Fibroblast of lung (primary cell): ENCODE measurements around the gene ZNF516. TPM values are rescaled to one million over a fixed set of nuclear protein-coding genes. Genes with fewer than 3 reads are reported as not detected.

ENCODE experiments used
- DNase-seq, 2 donors: peaks; one replicate each; pipeline versions ENCODE4 v3.0.0 to v3.0.0-alpha.2; 2010; ENCODE audit warnings: low read depth in 2 of 2
- H2AFZ ChIP-seq: 2 replicates; pipeline ENCODE4 v1.5.1; 2012; ENCODE audit warnings: low read length, control low read depth, inconsistent platforms
- H3K27ac ChIP-seq: 2 replicates; pipeline ENCODE4 v1.5.1; 2011; ENCODE audit warnings: low read length, control low read depth; ENCODE audit not compliant: insufficient read depth
- H3K27me3 ChIP-seq: 2 replicates; pipeline ENCODE4 v1.5.1; 2011; ENCODE audit warnings: mild to moderate bottlenecking, low read length; ENCODE audit not compliant: control insufficient read depth, insufficient read depth
- H3K36me3 ChIP-seq: 2 replicates; pipeline ENCODE4 v1.5.1; 2011; ENCODE audit warnings: low read length; ENCODE audit not compliant: control insufficient read depth, insufficient read depth
- H3K4me1 ChIP-seq: 2 replicates; pipeline ENCODE4 v1.5.1; 2011; ENCODE audit warnings: low read length; ENCODE audit not compliant: control insufficient read depth, insufficient read depth; ENCODE audit errors: extremely low read depth
- H3K4me2 ChIP-seq: 2 replicates; pipeline ENCODE4 v1.5.1; 2011; ENCODE audit warnings: low read length, control low read depth; ENCODE audit not compliant: insufficient read depth; ENCODE audit errors: extremely low read depth
- H3K4me3 ChIP-seq, 4 experiments: fragments of 200-600 bp in 1 of 4; sonication (generic) in 1 of 4; replicated peaks in 1 of 4; 2 replicates each; pipeline ENCODE4 v1.5.1; 2011 to 2016; ENCODE audit warnings: low read length in 4 of 4, low read depth in 3 of 4, mild to moderate bottlenecking in 3 of 4, control low read depth in 2 of 4, inconsistent platforms in 1 of 4, mixed read lengths in 1 of 4; ENCODE audit not compliant: insufficient read depth in 1 of 4; ENCODE audit errors: control extremely low read depth in 1 of 4
- H3K79me2 ChIP-seq: 2 replicates; pipeline ENCODE4 v1.5.1; 2012; ENCODE audit warnings: mild to moderate bottlenecking, low read length, inconsistent platforms; ENCODE audit not compliant: control insufficient read depth, insufficient read depth
- H3K9ac ChIP-seq: 2 replicates; pipeline ENCODE4 v1.5.1; 2011; ENCODE audit warnings: mild to moderate bottlenecking, low read length, control low read depth; ENCODE audit not compliant: insufficient read depth
- H3K9me3 ChIP-seq: 2 replicates; pipeline ENCODE4 v1.5.1; 2012; ENCODE audit warnings: low read depth, low read length; ENCODE audit not compliant: control insufficient read depth, insufficient read depth
- H4K20me1 ChIP-seq: 2 replicates; pipeline ENCODE4 v1.5.1; 2011; ENCODE audit warnings: low read length; ENCODE audit not compliant: control insufficient read depth, insufficient read depth; ENCODE audit errors: extremely low read depth
- EZH2 ChIP-seq: IDR thresholded peaks from 2 replicates; pipeline ENCODE4 v1.5.1; 2012; ENCODE audit warnings: low read length, control low read depth, mild to moderate bottlenecking; ENCODE audit errors: missing control alignments
- polyA plus RNA-seq, 2 donors: library from polyadenylated mRNA; depleted of rRNA in 1 of 2; stranded (reverse) in 1 of 2; unstranded in 1 of 2; fragments of >200 nt; gene quantifications; 2 replicates each; pipeline ENCODE4 v1.2.1, GENCODE V29; 2011 to 2012; ENCODE audit warnings: missing spikeins in 1 of 2
- total RNA-seq: library from RNA; depleted of rRNA; stranded (reverse); fragments of >200 nt; gene quantifications from 2 replicates; pipeline ENCODE4 v1.2.1, GENCODE V29; 2014
- TF ChIP-seq, protein P1 (sequence below), 2 donors: IDR thresholded peaks in 1 of 2; conservative IDR thresholded peaks in 1 of 2; 1 replicate in 1 of 2; 2 replicates in 1 of 2; pipeline ENCODE4 v1.5.1; 2011 to 2012; ENCODE audit warnings: low read length in 2 of 2, control low read depth in 1 of 2, inconsistent platforms in 1 of 2, low read depth in 1 of 2, mild to moderate bottlenecking in 1 of 2

ZNF516 gene
- total and polyA plus RNA-seq, 2 donors (not counting 1 experiment from before 2014, with no cell fraction given): 7.9 to 32.7 TPM

DNA sequence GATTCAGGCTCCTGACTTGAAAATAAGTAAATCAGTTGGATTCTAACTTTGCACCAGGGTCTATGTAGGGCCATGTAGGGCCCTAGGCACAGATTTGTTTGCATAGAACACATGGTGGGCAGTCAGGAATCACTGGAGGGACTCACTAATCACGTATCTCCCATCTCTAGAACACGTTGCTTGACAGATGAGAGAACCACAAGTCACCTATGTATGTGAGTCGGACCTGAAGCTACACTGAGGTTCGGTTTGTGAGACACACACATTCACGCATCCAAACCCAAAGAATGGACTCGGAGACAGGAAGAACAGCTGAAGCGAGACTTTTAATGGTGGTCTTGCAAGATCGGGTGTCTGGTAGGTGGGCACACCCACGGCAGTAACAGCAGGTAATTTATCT, 157.0 kb downstream of the ZNF516 start:
- Histone ChIP-seq H3K9ac (no peak overlapping the region), H3K79me2 (no peaks in the 10 kb centered on the region), H3K4me1 (no peaks in the 10 kb centered on the region), H3K27me3 (no peaks in the 10 kb centered on the region), H3K4me3 (no peak overlapping the region), H3K27ac (no peak overlapping the region), H4K20me1 (no peaks in the 10 kb centered on the region), H3K9me3 (no peaks in the 10 kb centered on the region), H3K36me3 (no peaks in the 10 kb centered on the region), H3K4me2 (no peak overlapping the region), H2AFZ (no peak overlapping the region)
- DNase-seq: no peak
- TF ChIP-seq, protein P1, sequence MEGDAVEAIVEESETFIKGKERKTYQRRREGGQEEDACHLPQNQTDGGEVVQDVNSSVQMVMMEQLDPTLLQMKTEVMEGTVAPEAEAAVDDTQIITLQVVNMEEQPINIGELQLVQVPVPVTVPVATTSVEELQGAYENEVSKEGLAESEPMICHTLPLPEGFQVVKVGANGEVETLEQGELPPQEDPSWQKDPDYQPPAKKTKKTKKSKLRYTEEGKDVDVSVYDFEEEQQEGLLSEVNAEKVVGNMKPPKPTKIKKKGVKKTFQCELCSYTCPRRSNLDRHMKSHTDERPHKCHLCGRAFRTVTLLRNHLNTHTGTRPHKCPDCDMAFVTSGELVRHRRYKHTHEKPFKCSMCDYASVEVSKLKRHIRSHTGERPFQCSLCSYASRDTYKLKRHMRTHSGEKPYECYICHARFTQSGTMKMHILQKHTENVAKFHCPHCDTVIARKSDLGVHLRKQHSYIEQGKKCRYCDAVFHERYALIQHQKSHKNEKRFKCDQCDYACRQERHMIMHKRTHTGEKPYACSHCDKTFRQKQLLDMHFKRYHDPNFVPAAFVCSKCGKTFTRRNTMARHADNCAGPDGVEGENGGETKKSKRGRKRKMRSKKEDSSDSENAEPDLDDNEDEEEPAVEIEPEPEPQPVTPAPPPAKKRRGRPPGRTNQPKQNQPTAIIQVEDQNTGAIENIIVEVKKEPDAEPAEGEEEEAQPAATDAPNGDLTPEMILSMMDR (conservative IDR thresholded peaks at IDR 0.05 in 1 of 2, IDR thresholded peaks at IDR 0.05 in 1 of 2; ENCODE audit: low read depth in 1 of 2, low read length in 2 of 2): no peak

- TF ChIP-seq, protein P1 (conservative IDR thresholded peaks at IDR 0.05 in 1 of 2, IDR thresholded peaks at IDR 0.05 in 1 of 2; ENCODE audit: low read depth in 1 of 2, low read length in 2 of 2): no peak
- no peak for DNase-seq
- H3K79me2 ChIP-seq: no peaks in the 10 kb centered on the region
- H3K9me3 ChIP-seq: no peaks in the 10 kb centered on the region
- no peaks in the 10 kb centered on the region for H3K4me1 ChIP-seq
- H3K36me3 ChIP-seq: no peaks in the 10 kb centered on the region
- no peak overlapping the region for H3K4me2 ChIP-seq
- H3K27me3 ChIP-seq: no peaks in the 10 kb centered on the region
- no peak overlapping the region for H3K9ac ChIP-seq
- no peaks in the 10 kb centered on the region for H4K20me1 ChIP-seq
- no peak overlapping the region for H3K4me3 ChIP-seq
- H3K27ac ChIP-seq: no peak overlapping the region
- H2AFZ ChIP-seq: no peak overlapping the region
Observed at GRCh38 chr18:76335859-76336640, 159.0 kb downstream of the ZNF516 start.

GRCh38 chr18:76328140-76328539, 166.9 kb downstream of the ZNF516 start:
- no peaks in the 10 kb centered on the region for H3K36me3 ChIP-seq
- no peaks in the 10 kb centered on the region for H3K9me3 ChIP-seq
- H4K20me1 ChIP-seq: no peaks in the 10 kb centered on the region
- DNase-seq: no peak
- no peak overlapping the region for H2AFZ ChIP-seq
- H3K27ac ChIP-seq: no peak overlapping the region
- no peaks in the 10 kb centered on the region for H3K27me3 ChIP-seq
- no peak overlapping the region for H3K9ac ChIP-seq
- H3K4me2 ChIP-seq: no peak overlapping the region
- H3K79me2 ChIP-seq: no peaks in the 10 kb centered on the region
- no peaks in the 10 kb centered on the region for H3K4me1 ChIP-seq
- TF ChIP-seq, protein P1 (conservative IDR thresholded peaks at IDR 0.05 in 1 of 2, IDR thresholded peaks at IDR 0.05 in 1 of 2; ENCODE audit: low read depth in 1 of 2, low read length in 2 of 2): no peak
- TF ChIP-seq EZH2: no peak
- H3K4me3 ChIP-seq: no peak overlapping the region
